ENCODE data around the gene POU2AF3.

Gene POU2AF3

DNA sequence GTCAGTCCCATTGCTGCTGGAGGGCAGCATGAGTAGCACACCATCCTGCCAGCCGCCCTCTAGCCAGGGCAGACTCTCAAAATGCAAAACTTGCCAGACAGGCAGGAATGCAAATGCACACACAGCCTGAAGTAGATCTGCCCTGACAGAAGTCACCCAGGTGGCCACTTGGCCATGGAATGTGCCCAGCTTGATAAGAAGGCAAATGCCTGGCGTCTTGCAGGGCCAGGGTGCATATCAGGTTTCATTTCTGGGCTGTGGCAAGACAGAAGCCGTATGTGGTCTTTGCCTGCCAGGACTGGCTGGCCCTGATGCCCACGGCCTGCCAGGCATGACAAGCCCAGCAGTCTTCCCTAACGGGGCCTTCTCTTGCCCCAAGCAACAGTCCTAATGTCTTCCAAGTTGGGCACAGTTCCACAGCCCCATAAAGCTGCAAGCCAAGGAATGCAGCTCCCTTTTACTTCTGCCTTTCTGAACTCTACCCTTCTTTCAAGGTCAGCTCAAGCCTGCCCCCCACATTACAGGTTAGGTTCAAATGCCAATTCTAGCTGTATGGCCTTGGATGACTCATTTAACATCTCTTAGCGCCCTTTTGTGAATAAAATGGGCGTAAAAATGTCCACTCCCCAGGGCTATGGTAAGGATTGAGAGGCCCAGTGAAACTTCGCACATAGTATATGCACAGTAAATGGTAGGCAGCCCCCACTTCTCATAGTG is 29.7 kb downstream of the POU2AF3 start:
- DNase-seq (no peak), ATAC-seq (replicated peaks) (no peak)
- no peaks in the 10 kb centered on the region for H3K27me3 Mint-ChIP-seq
- H3K36me3 Mint-ChIP-seq = peaks cover 0 to 4% of the 10 kb centered on the region in 2 donors
- H3K27ac Mint-ChIP-seq = no peak overlapping the region
- H3K9me3 Mint-ChIP-seq = no peaks in the 10 kb centered on the region
- H3K4me3 Mint-ChIP-seq = no peak overlapping the region
- peaks cover 10 to 13% of the 10 kb centered on the region in 2 donors for H3K4me1 Mint-ChIP-seq

- Mint-ChIP-seq H3K27ac (peak overlapping the region; percentile 26), H3K36me3 (peaks cover 0 to 4% of the 10 kb centered on the region in 2 donors), H3K27me3 (no peaks in the 10 kb centered on the region), H3K4me3 (no peak overlapping the region), H3K4me1 (peaks cover 10 to 13% of the 10 kb centered on the region in 2 donors), H3K9me3 (no peaks in the 10 kb centered on the region)
- DNase-seq (no peak), ATAC-seq (replicated peaks) (peak in 1 of 2 donors; percentile 45)
Measured at GRCh38 chr11:111329306-111330204, 31.2 kb downstream of the POU2AF3 start.

- Mint-ChIP-seq H3K4me1 (peaks cover 10 to 13% of the 10 kb centered on the region in 2 donors), H3K4me3 (no peak overlapping the region), H3K9me3 (no peaks in the 10 kb centered on the region), H3K36me3 (peaks cover 0 to 4% of the 10 kb centered on the region in 2 donors), H3K27me3 (no peaks in the 10 kb centered on the region), H3K27ac (peak overlapping the region; percentile 43)
- ATAC-seq (replicated peaks) (no peak), DNase-seq (no peak)
Measured at GRCh38 chr11:111330234-111330893, 32.0 kb downstream of the POU2AF3 start.

- peaks cover 14 to 15% of the 10 kb centered on the region in 2 donors for H3K4me1 Mint-ChIP-seq
- no peaks in the 10 kb centered on the region for H3K9me3 Mint-ChIP-seq
- no peak overlapping the region for H3K4me3 Mint-ChIP-seq
- DNase-seq (no peak), ATAC-seq (replicated peaks) (peak in 1 of 2 donors; percentile 47)
- no peak overlapping the region for H3K27ac Mint-ChIP-seq
- H3K36me3 Mint-ChIP-seq = peaks cover 0 to 4% of the 10 kb centered on the region in 2 donors
- H3K27me3 Mint-ChIP-seq = no peaks in the 10 kb centered on the region
Measured at GRCh38 chr11:111331711-111332479, 33.5 kb downstream of the POU2AF3 start.

DNA sequence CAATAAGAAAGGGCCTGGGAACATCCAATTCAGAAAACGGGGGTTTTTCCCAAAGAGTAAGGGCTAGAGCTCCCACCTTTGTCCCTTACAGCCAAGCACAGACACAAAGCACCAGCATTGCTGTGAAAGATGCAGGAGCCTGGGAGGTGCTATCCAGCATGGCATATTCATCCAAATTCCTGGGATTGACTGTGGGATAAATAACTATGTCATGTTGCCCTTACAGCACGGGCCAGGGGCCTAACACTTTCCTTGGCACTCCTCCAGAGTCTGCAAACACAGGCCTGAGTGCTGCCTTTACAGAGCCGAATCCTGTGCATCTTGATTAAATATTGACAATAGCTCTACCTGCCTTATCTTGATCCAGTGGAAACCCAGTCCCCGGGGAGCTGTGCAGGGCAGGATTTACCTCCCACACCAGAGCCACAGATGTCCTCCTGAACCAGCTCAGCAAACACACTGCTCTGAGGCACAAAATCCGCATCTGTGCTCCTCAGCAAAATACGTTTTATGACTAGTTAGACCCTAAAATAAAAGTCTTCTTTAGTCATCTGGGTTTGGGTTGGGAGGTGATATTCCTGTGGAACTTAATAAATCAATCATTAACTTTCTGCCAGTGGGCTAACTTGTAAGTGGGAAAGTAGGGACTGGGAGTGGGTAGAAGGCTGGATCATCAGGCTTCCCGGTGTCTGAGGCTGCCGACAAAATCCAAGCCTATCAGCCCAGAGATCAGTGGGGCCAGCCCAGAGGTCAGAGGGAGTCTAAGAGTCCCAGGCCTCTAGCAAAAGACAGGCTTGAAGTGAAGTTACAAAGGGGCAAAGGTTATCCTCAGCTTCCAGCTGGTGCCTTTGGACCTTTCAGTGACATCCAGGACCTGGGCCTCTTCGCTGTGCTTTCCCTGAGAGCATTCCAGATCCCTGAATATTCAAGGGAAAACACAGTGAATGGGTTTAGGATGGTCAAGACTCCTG is 36.5 kb downstream of the POU2AF3 start:
- H3K36me3 Mint-ChIP-seq = peaks cover 4 to 9% of the 10 kb centered on the region in 2 donors
- H3K27me3 Mint-ChIP-seq = no peaks in the 10 kb centered on the region
- DNase-seq (no peak), ATAC-seq (replicated peaks) (no peak)
- H3K4me3 Mint-ChIP-seq = no peak overlapping the region
- peaks cover 4 to 5% of the 10 kb centered on the region in 2 donors for H3K9me3 Mint-ChIP-seq
- H3K27ac Mint-ChIP-seq = no peak overlapping the region
- H3K4me1 Mint-ChIP-seq = peaks cover 5 to 10% of the 10 kb centered on the region in 2 donors

GRCh38 chr11:111335549-111335948 is 37.2 kb downstream of the POU2AF3 start:
- H3K9me3 Mint-ChIP-seq = peaks cover 4 to 5% of the 10 kb centered on the region in 2 donors
- H3K4me1 Mint-ChIP-seq = peaks cover 4 to 7% of the 10 kb centered on the region in 2 donors
- H3K27ac Mint-ChIP-seq = no peak overlapping the region
- H3K4me3 Mint-ChIP-seq = no peak overlapping the region
- DNase-seq = no peak
- no peaks in the 10 kb centered on the region for H3K27me3 Mint-ChIP-seq
- ATAC-seq (replicated peaks) = no peak
- H3K36me3 Mint-ChIP-seq = peaks cover 4 to 9% of the 10 kb centered on the region in 2 donors

DNA sequence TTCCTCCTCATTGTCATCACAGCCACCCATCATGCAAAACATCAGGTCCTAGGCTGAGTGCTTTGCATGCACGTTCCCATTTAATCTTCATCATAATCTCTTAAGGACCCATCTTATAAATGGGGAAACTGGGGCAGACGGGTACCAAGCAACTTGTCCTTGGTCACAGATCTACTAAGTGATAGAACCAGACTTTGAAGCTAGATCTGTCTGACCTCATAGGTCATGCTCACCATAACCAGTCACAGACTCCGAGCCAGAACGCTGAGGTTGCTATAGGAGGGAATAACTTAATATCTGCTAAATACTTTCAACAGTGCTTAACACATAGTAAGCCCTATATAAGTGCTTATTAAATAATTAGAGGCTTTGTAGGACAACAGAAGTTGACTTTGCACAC is 37.7 kb downstream of the POU2AF3 start:
- ATAC-seq (replicated peaks) (no peak), DNase-seq (no peak)
- Mint-ChIP-seq H3K4me3 (no peak overlapping the region), H3K4me1 (peaks cover 4 to 7% of the 10 kb centered on the region in 2 donors), H3K36me3 (peaks cover 4 to 9% of the 10 kb centered on the region in 2 donors), H3K9me3 (peaks cover 4 to 5% of the 10 kb centered on the region in 2 donors), H3K27me3 (no peaks in the 10 kb centered on the region), H3K27ac (no peak overlapping the region)

GRCh38 chr11:111336582-111337256 is 38.4 kb downstream of the POU2AF3 start:
- Mint-ChIP-seq H3K27me3 (no peaks in the 10 kb centered on the region), H3K9me3 (peaks cover 4 to 5% of the 10 kb centered on the region in 2 donors), H3K36me3 (peaks cover 4 to 9% of the 10 kb centered on the region in 2 donors), H3K27ac (no peak overlapping the region), H3K4me3 (no peak overlapping the region), H3K4me1 (peaks cover 4 to 5% of the 10 kb centered on the region in 2 donors)
- DNase-seq (no peak), ATAC-seq (replicated peaks) (no peak)

DNA sequence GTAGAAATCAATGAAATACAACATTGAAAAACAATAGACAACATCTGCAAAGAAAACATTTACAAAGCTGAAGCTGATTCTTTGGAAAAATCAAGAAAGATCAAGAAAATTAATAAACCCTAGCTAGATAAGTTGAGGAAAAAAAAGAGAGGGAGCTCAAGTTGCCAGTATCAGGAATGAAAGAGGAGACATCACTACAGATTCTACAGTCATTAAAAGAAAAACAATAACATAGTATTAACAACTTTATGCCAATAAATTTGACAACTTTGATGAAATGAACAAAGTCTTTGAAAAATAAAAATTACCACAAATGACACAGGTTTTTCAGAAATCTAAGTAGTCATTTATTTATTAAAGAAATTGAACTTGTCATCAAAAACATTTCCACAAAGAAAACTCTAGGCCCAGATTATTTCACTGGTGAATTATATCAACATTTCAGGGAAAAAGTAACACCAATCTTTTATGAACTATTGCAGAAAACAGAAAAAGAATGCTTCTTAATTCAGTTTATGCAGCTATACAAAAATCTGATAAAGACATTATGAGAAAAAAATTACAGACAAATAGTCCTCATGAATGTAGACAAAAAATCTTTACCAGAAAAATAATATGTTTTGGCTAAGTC is 41.5 kb downstream of the POU2AF3 start:
- Mint-ChIP-seq H3K9me3 (peaks cover 4 to 5% of the 10 kb centered on the region in 2 donors), H3K4me1 (peaks cover 5 to 9% of the 10 kb centered on the region in 2 donors), H3K27me3 (no peaks in the 10 kb centered on the region), H3K36me3 (peaks cover 4 to 5% of the 10 kb centered on the region in 2 donors), H3K4me3 (no peak overlapping the region), H3K27ac (peak overlapping the region; percentile 84)
- ATAC-seq (replicated peaks) = no peak
- no peak for DNase-seq

DNA sequence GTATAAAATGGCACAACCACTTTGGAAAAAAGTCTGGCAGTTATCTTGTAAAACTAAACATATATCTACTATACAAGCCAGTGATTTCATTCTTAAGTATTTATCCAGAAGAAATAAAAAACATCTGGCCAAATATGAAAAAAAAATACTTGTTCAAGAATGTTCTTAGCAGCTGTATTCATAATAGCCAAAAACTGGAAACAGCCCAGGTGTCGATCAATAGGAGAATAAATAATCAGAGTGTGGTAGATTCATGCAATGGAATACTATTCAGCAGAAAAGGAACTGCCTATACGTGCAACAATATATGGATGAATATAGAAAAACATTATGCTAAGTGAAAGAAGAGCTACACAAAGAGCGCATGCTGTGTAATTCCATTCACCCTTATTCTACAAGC is 44.0 kb downstream of the POU2AF3 start:
- peaks cover 4 to 5% of the 10 kb centered on the region in 2 donors for H3K36me3 Mint-ChIP-seq
- H3K27ac Mint-ChIP-seq = no peak overlapping the region
- ATAC-seq (replicated peaks) (no peak), DNase-seq (no peak)
- peaks cover 5 to 6% of the 10 kb centered on the region in 2 donors for H3K9me3 Mint-ChIP-seq
- H3K4me3 Mint-ChIP-seq = no peak overlapping the region
- H3K4me1 Mint-ChIP-seq = peaks cover 10 to 23% of the 10 kb centered on the region in 2 donors
- no peaks in the 10 kb centered on the region for H3K27me3 Mint-ChIP-seq

DNA sequence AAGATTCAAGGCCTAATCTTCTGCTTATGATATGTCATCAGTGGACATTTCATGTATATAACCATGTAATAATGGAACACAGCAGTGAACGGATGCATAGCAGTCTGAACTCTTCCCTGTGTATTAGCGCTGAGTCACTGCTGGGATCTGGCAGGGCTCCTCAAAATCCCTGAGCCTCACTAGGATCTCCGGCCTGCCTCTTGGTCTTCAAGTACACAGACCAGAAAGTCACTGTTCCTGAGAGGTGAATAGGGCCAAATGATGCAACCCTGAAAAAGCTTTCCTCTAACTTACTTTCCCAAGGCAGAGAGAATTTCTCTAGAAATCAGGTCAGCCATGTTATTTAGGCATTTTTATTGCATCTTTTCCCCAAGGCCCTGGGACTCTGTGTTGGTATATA is 45.7 kb downstream of the POU2AF3 start:
- H3K4me3 Mint-ChIP-seq = peak overlapping the region in 1 of 2 donors; percentile 27
- H3K27ac Mint-ChIP-seq = peak overlapping the region; percentile 31
- peaks cover 11 to 23% of the 10 kb centered on the region in 2 donors for H3K4me1 Mint-ChIP-seq
- peaks cover 5 to 6% of the 10 kb centered on the region in 2 donors for H3K9me3 Mint-ChIP-seq
- DNase-seq (no peak), ATAC-seq (replicated peaks) (no peak)
- H3K27me3 Mint-ChIP-seq = no peaks in the 10 kb centered on the region
- peaks cover 4 to 5% of the 10 kb centered on the region in 2 donors for H3K36me3 Mint-ChIP-seq

All from stimulated activated naive B cell treated with anti-CD40 and anti-IgM and Interleukin-4, amounts not matched to agents 10 μg/mL and 1 μg/mL and 100 μg/mL, for 72 hours (primary cell).